Activated naive CD8-positive, alpha-beta T cell (primary cell): ENCODE results near the gene MYH7B.

Experiments
- H3K27ac Mint-ChIP-seq: one replicate; pipeline ENCODE4 v1.8.0; 2021; ENCODE audit warnings: mixed read lengths
- H3K27me3 Mint-ChIP-seq: one replicate; pipeline ENCODE4 v1.8.0; 2021; ENCODE audit warnings: mixed read lengths
- H3K36me3 Mint-ChIP-seq: one replicate; pipeline ENCODE4 v1.8.0; 2021; ENCODE audit warnings: mixed read lengths
- H3K4me1 Mint-ChIP-seq: one replicate; pipeline ENCODE4 v1.8.0; 2021; ENCODE audit warnings: low read depth, mixed read lengths
- H3K4me3 Mint-ChIP-seq: one replicate; pipeline ENCODE4 v1.8.0; 2021; ENCODE audit warnings: mild to moderate bottlenecking, mixed read lengths
- H3K9me3 Mint-ChIP-seq: one replicate; pipeline ENCODE4 v1.8.0; 2021; ENCODE audit warnings: low read depth, mixed read lengths

Gene MYH7B

GRCh38 chr20:34954904-34955230 lies 801 bp upstream of the MYH7B start:
- Mint-ChIP-seq H3K4me3 (peak overlapping the region; percentile 98), H3K9me3 (no peaks in the 10 kb centered on the region), H3K27ac (peak overlapping the region; percentile 97), H3K36me3 (no peaks in the 10 kb centered on the region), H3K4me1 (peaks cover 24% of the 10 kb centered on the region), H3K27me3 (no peaks in the 10 kb centered on the region)

- Mint-ChIP-seq H3K4me3 (peak overlapping the region; percentile 98), H3K4me1 (peaks cover 30% of the 10 kb centered on the region)
Observed at GRCh38 chr20:34956041-34956458, 382 bp downstream of the MYH7B start.

GRCh38 chr20:34956751-34957472 lies 1.2 kb downstream of the MYH7B start:
- Mint-ChIP-seq H3K9me3 (no peaks in the 10 kb centered on the region), H3K4me3 (no peak overlapping the region), H3K36me3 (no peaks in the 10 kb centered on the region), H3K27me3 (no peaks in the 10 kb centered on the region), H3K27ac (no peak overlapping the region), H3K4me1 (peaks cover 29% of the 10 kb centered on the region)

More at GRCh38 chr20:34956041-34956458, 382 bp downstream of the MYH7B start:
- H3K9me3 Mint-ChIP-seq, result no peaks in the 10 kb centered on the region
- peak overlapping the region; percentile 97 for H3K27ac Mint-ChIP-seq
- H3K27me3 Mint-ChIP-seq, result no peaks in the 10 kb centered on the region
- no peaks in the 10 kb centered on the region for H3K36me3 Mint-ChIP-seq

- H3K27ac Mint-ChIP-seq, result no peak overlapping the region
- no peak overlapping the region for H3K4me3 Mint-ChIP-seq
- H3K4me1 Mint-ChIP-seq, result peaks cover 5% of the 10 kb centered on the region
- no peaks in the 10 kb centered on the region for H3K9me3 Mint-ChIP-seq
- no peaks in the 10 kb centered on the region for H3K36me3 Mint-ChIP-seq
- H3K27me3 Mint-ChIP-seq, result no peaks in the 10 kb centered on the region
Observed at GRCh38 chr20:34964486-34964885, 8.8 kb downstream of the MYH7B start.

- no peaks in the 10 kb centered on the region for H3K36me3 Mint-ChIP-seq
Observed at GRCh38 chr20:34965051-34965450, 9.4 kb downstream of the MYH7B start.

GRCh38 chr20:34967421-34967820 lies 11.8 kb downstream of the MYH7B start:
- Mint-ChIP-seq H3K27ac (no peak overlapping the region), H3K9me3 (no peaks in the 10 kb centered on the region), H3K4me1 (no peaks in the 10 kb centered on the region), H3K4me3 (no peak overlapping the region), H3K27me3 (no peaks in the 10 kb centered on the region), H3K36me3 (peaks cover 2% of the 10 kb centered on the region)

More at GRCh38 chr20:34965051-34965450, 9.4 kb downstream of the MYH7B start:
- peaks cover 5% of the 10 kb centered on the region for H3K4me1 Mint-ChIP-seq
- no peak overlapping the region for H3K27ac Mint-ChIP-seq
- no peak overlapping the region for H3K4me3 Mint-ChIP-seq
- H3K9me3 Mint-ChIP-seq, result no peaks in the 10 kb centered on the region
- H3K27me3 Mint-ChIP-seq, result no peaks in the 10 kb centered on the region

GRCh38 chr20:34968042-34968775 lies 12.5 kb downstream of the MYH7B start:
- peaks cover 2% of the 10 kb centered on the region for H3K36me3 Mint-ChIP-seq

GRCh38 chr20:34970193-34970840 lies 14.6 kb downstream of the MYH7B start:
- no peaks in the 10 kb centered on the region for H3K9me3 Mint-ChIP-seq
- no peaks in the 10 kb centered on the region for H3K27me3 Mint-ChIP-seq
- no peak overlapping the region for H3K27ac Mint-ChIP-seq
- no peak overlapping the region for H3K4me3 Mint-ChIP-seq
- H3K4me1 Mint-ChIP-seq, result no peaks in the 10 kb centered on the region
- H3K36me3 Mint-ChIP-seq, result peaks cover 2% of the 10 kb centered on the region

More at GRCh38 chr20:34968042-34968775, 12.5 kb downstream of the MYH7B start:
- Mint-ChIP-seq H3K27me3 (no peaks in the 10 kb centered on the region), H3K4me1 (no peaks in the 10 kb centered on the region), H3K4me3 (no peak overlapping the region), H3K9me3 (no peaks in the 10 kb centered on the region), H3K27ac (no peak overlapping the region)

- H3K9me3 Mint-ChIP-seq, result no peaks in the 10 kb centered on the region
- no peaks in the 10 kb centered on the region for H3K4me1 Mint-ChIP-seq
- H3K4me3 Mint-ChIP-seq, result no peak overlapping the region
- H3K27ac Mint-ChIP-seq, result no peak overlapping the region
- no peaks in the 10 kb centered on the region for H3K27me3 Mint-ChIP-seq
- H3K36me3 Mint-ChIP-seq, result peaks cover 2% of the 10 kb centered on the region
Observed at GRCh38 chr20:34970846-34971560, 15.3 kb downstream of the MYH7B start.

GRCh38 chr20:34971561-34972235 lies 16.0 kb downstream of the MYH7B start:
- no peaks in the 10 kb centered on the region for H3K9me3 Mint-ChIP-seq
- no peaks in the 10 kb centered on the region for H3K4me1 Mint-ChIP-seq
- H3K27ac Mint-ChIP-seq, result no peak overlapping the region
- H3K4me3 Mint-ChIP-seq, result no peak overlapping the region
- H3K36me3 Mint-ChIP-seq, result peaks cover 2% of the 10 kb centered on the region
- no peaks in the 10 kb centered on the region for H3K27me3 Mint-ChIP-seq

GRCh38 chr20:34974246-34974645 lies 18.6 kb downstream of the MYH7B start:
- peaks cover 2% of the 10 kb centered on the region for H3K27me3 Mint-ChIP-seq
- H3K27ac Mint-ChIP-seq, result no peak overlapping the region
- H3K4me1 Mint-ChIP-seq, result no peaks in the 10 kb centered on the region
- H3K9me3 Mint-ChIP-seq, result no peaks in the 10 kb centered on the region
- H3K36me3 Mint-ChIP-seq, result peaks cover 2% of the 10 kb centered on the region
- H3K4me3 Mint-ChIP-seq, result no peak overlapping the region

- H3K27ac Mint-ChIP-seq, result no peak overlapping the region
- H3K4me1 Mint-ChIP-seq, result no peaks in the 10 kb centered on the region
- peaks cover 2% of the 10 kb centered on the region for H3K27me3 Mint-ChIP-seq
- no peaks in the 10 kb centered on the region for H3K9me3 Mint-ChIP-seq
- no peak overlapping the region for H3K4me3 Mint-ChIP-seq
- peaks cover 2% of the 10 kb centered on the region for H3K36me3 Mint-ChIP-seq
Observed at GRCh38 chr20:34976286-34976685, 20.6 kb downstream of the MYH7B start.

GRCh38 chr20:34977365-34978091 lies 21.9 kb downstream of the MYH7B start:
- H3K27ac Mint-ChIP-seq, result no peak overlapping the region
- H3K27me3 Mint-ChIP-seq, result peaks cover 2% of the 10 kb centered on the region
- no peak overlapping the region for H3K4me3 Mint-ChIP-seq
- no peaks in the 10 kb centered on the region for H3K9me3 Mint-ChIP-seq
- no peaks in the 10 kb centered on the region for H3K4me1 Mint-ChIP-seq
- H3K36me3 Mint-ChIP-seq, result no peaks in the 10 kb centered on the region
